HG03354 (cell line): ENCODE measurements around the gene NCK2.

Experiments used
- ATAC-seq: cut with Tn5 transposase; IDR thresholded peaks from one replicate; pipeline ENCODE4 v1.9.1; 2021; ENCODE audit warnings: mild to moderate bottlenecking; ENCODE audit not compliant: unreplicated experiment, poor library complexity, severe bottlenecking

Gene NCK2

DNA sequence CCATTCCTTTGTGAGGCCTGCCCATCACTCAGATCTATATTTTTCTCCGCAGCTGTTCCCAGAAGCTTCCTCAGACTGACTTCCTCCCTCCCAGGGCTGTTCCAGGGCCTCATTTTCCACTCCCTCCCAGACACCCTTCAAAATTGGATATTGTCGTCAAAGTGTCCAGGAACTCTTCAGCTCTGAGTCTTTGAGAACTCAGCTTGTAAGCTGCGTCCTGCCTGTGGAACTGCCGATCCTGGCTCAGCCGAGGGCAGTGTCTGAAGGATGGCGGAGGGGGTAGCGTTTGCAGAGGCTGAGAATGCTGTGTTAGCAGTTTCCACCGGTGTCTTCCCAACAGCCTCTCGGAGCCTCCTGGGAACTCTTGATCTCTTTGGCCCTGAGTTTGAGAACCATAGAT is 27.1 kb downstream of the NCK2 start:
- no peak for ATAC-seq

- ATAC-seq = no peak
These were observed 27.6 kb downstream of the NCK2 start for GRCh38 chr2:105772362-105772761.

GRCh38 chr2:105773568-105773967 is 28.9 kb downstream of the NCK2 start:
- no peak for ATAC-seq

DNA sequence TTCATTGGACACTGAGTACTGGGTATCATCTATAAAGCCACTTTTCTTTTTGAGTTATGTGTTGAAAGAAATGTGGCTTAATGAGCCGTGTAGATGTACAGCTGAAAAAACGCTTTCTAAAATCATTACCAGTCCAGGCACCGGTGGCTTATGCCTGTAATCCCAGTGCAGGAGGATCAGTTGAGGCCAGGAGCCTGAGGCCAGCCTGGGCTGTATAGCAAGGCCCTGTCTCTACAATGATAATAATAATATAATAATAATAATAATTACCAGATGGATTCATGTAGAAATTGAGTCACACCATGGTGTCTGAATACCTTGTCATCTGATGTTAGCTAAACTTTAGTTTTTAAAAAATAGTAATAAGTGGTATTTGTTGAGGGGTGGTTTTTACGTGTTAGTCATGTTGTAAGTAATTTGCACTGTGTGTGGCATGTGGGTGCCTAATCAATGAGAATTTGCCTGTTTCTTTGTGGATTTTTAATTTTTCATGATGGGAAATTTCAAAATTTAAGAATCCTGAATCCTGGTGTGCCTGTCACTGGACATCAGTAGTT is 30.1 kb downstream of the NCK2 start:
- no peak for ATAC-seq

DNA sequence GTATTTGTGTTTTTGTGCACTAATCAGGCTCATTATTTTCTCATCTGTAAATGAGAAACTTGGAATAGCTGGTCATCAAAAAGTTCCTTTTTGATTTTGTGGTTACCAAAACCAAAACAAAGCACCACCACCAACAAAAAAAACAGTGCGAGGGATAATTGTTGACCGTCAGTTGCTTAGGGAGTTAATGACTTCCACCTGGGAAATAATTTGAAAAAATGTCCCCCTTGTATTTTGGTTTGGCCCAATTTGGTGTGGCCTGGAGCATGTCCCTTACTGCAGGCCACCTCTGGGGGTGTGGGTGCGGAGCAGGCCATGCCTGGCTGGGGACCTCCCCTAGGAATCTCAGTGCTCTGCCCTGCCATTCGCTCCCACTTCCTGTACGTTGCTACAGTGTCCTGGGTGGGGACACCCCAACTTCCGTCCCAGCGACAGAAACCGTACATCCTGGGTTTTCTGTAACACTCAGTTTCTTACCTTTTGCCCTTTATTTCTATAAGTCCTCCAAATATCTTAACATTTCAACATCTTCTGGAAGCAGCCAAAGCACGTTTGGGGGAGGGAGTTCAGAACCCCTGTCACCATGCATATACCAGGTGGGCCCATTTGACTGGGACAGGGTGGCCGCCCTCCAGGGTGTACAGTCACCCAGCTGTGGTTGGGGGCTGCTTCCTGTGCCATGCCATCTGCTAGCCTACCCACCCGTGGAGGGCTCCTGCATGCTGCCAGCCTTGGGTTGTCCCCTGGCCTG is 31.3 kb downstream of the NCK2 start:
- peak; percentile 59 for ATAC-seq

- no peak for ATAC-seq
These were observed 31.8 kb downstream of the NCK2 start for GRCh38 chr2:105776560-105776928.

DNA sequence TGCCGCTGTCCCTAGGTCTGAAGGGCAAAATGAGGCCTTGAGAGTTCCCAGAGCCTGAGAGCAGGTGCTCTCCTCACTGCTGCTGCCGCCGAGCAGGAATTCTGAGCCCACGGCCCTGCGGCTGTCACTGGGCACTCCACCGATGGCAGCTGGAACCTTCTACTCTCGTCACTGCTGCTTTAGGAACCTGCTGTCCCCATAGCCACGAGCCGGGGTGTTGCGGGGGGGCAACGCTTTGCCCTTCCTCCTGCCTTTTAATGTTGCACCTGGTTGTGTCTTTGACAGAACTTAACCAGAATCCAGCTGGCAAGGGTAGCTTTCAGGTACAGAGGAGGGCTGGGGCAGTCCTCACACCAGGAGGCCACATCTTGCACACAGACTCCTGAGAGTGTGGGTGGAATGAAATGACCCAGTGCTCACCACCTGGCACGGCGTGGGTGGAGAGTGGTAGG is 32.3 kb downstream of the NCK2 start:
- ATAC-seq = peak; percentile 41

DNA sequence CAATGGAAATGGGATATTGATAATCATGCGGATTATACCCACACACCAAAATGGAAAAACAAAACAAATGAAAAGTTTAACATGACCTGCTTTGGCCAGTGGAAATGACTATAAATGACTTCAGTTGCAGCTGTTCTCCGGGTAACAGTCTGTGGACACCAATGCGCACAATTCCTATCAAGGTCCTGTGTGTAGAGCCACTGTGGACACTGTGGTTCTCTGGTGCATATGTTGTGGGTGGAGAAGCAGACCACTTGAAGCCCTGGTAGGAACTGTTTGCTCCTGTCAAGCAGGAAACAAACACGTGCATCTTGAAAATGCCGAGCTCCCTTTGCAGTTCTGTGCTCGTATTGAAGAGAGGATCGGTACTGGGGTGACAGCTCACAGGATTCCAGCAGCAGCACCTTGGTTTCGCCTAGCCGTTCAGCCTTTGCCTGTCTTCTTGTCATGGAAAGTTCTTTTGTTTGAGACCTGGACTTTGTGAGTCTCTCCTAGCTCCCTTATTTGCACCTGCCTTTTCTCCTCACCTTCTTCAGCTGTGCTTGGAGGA is 32.9 kb downstream of the NCK2 start:
- ATAC-seq = no peak

- no peak for ATAC-seq
These were observed 33.4 kb downstream of the NCK2 start for GRCh38 chr2:105778080-105778607.

DNA sequence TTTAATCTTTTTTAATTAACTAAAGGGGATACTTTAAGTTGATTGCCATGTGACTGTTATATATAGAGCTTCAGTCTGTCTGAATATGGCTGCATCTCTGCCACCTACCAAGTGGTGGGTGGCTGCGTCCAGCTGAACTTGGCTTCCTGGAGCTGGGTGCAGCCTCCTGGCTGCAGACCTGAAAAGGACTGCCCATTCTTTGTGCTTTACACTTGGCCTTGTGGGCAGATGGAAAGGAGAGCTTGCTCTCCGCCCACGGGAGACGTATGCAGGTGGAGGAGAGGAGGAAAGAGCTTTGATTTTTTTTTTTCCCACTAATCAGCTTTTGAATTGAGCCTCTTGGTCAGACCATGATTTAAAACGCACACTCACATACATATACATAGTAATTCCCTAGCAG is 34.7 kb downstream of the NCK2 start:
- ATAC-seq = no peak

DNA sequence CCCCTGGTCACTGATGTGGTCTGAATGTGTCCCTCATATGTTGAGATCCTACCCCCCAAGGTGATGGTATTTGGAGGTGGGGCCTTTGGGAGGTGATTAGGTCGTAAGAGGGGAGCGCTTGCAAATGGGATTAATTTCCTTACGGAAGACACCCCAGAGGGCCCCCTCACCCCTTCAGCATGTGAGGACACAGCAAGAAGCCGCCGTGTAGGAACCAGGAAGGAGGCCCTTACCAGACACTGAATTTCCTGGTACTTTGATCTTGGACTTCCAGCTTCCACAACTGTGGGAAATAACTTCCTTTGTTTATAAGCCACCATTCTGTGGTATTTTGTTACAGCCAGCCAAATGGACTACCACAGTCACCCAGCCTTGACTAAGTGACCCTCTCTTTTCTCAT is 35.9 kb downstream of the NCK2 start:
- no peak for ATAC-seq

GRCh38 chr2:105781274-105781978 is 36.7 kb downstream of the NCK2 start:
- no peak for ATAC-seq

DNA sequence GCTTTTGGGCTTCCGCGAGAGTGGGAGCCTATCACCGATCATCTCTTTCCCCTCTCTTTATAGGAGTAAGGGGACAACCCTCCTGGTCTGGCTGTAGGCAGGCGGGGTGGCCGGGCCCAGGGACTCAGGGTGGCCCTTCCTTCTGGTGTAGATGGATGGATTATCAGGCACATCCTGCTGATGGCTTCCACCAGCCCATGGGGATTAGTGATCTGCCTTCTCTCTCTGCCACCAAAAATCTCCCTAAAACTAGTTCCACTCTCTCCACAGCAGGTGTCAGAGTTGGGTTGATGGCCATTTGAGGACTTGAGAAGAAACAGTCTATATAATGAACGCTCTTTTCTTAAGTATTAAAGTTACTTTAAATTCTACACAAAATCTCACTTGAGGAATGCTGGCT is 37.4 kb downstream of the NCK2 start:
- ATAC-seq = no peak

GRCh38 chr2:105782646-105783045 is 37.9 kb downstream of the NCK2 start:
- no peak for ATAC-seq

DNA sequence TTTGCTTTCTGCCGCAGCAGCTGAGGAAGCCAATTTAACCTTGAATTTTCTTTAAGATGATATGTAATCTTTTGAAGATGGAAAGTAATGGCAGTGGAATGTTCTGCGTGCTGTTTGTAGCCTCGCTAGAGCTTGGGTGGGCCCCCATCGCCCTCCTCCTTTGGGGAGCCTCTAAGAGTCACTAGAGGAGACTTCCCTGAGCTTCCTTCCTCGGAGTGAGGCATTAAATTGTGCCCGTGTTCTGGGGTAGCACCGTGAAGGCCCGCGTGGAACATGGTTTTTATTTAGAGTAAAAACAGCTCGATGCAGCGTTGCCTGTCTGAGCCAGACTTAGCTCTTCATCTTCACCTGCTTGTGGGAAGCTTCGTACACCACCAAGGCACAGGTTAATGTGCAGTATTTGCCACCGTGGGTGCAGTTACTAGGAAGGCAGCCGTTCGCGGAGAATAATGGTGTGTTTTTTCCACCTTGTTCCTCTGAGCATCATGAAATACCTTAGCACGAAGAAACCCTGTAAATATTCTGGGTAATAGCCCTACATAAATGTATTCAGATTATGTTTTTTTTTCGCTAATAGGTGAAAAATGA is 38.5 kb downstream of the NCK2 start:
- ATAC-seq = no peak

DNA sequence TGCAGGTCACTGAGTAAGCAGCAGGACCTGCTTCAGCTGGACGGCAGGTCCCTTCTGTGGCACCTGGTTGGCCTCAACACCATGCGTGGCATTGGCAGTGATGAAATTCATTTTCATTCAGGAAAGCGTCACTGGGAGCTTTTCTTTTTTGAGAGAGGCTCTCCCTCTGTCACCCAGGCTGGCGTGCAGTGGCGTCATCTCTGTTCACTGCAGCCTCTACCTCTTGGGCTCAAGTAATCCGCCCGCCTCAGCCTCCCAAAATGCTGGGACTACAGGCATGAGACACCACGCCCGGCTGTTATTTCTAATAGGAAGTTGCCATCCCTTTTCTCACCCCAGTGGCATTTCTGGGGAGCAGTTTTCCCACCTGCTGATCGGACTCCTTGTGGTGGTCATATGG is 39.3 kb downstream of the NCK2 start:
- ATAC-seq = no peak

- no peak for ATAC-seq
These were observed 39.9 kb downstream of the NCK2 start for GRCh38 chr2:105784589-105784988.

DNA sequence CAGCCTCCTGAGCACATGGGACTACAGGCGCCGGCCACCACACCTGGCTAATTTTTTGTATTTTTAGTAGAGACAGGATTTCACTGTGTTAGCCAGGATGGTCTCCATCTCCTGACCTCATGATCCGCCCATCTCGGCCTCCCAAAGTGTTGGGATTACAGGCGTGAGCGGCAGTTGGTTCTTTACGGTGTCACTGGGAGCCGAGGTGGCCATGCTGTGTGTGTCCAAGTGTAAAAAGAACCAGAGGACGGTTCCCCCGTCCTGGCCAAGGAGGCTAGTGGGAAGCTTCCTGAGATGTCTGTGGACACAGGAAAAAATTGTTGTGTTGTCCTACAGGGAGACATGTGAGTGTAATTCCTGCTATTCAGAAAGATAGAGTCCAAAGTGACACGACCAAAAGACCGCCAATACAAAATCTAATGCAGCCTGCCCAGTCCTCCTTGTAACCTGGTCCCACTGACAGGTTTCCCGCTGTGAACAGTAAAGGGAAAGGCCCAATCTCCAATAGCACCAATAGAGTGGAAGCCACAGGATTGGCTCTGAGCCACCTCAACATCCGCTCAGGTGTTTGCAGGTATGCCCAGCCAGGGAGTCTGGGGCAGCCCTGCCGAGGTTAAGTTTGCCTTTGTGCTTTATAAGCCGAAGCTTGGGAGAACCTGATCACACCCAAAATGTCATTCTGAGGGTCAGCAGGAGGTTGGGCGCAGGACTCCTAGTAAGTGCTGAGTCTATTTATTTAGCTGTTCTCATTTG is 40.6 kb downstream of the NCK2 start:
- no peak for ATAC-seq
